ENCODE measurements around the gene SPATA33.

DNA sequence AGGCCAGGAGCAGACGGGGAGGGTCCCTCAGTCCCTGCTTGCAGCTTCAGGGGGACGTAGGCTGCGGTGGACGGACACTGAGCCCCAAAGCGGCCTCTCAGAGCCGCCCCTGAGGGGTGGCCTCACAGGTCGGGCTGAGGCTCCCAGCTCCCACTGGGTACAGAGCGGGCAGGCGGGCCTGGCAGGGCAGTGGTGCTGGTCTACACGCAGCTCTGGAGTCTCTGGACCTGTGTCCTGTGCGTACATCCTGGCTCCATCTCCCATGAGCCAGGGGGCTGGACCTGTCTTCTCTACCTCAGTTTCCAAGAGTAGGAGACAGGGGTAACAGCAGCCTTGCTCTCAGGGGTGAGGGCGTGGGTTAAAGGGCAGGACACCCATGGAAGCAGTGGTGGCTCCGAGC is 42.5 kb upstream of the SPATA33 start:
- no peak for TF ChIP-seq CTCF (IDR thresholded peaks at IDR 0.05)
- TF ChIP-seq ZFX (IDR thresholded peaks at IDR 0.05; ENCODE audit: borderline replicate concordance): no peak

Measured in 22Rv1 (cell line).